Activated CD8-positive, alpha-beta memory T cell treated with anti-CD3 and anti-CD28 coated beads, Interleukin-2, amount 50 U/mL, for 1 hour (primary cell): ENCODE measurements around the gene HSH2D.
"Not testable (repeated sequence)": the region's sequence is repeated elsewhere in the genome, so short reads cannot be mapped to it uniquely, and the experiment has no call there.

Experiments used
- DNase-seq: peaks from one replicate; pipeline ENCODE4 v3.0.0-alpha.2; 2020; ENCODE audit errors: extremely low read depth

Gene HSH2D

DNA sequence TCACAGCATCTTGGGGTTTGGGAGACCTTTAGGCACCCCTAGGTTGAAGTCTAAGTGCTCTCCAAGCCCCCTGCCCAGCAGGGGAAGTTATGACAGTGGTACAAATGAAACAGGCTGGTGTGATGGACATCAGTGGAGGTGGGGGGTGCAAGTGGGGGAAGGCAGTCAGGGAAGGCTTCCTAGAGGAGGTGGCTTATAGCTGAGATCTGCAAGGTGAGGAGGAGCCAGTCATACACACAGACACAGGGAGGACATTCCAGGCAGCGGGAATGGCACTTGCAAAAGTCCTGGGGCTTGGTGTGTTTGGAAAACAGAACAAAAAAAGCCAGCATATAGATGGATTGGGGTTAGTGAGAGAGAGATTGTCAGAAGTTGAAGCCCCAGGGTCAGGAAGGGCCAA, 11.6 kb downstream of the HSH2D start:
- DNase-seq = no peak

DNA sequence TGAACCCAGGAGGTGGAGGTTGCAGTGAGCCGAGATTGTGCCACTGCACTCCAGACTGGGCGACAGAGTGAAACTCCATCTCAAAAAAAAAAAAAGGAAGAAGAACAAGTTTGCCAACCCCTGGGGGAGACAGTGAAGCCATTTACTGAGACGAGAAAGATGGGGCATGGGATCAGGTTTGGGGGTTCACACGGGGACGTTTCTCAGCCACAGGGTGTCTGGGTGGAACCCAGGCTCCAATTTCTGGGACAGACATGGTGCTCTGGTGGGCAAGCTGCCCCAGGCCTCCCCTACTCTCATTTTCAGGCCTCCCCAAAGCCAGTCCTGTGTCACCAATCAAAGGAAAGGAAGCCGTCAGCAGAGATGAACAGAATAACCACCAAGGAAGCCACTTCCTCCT, 13.4 kb downstream of the HSH2D start:
- DNase-seq = no peak

DNA sequence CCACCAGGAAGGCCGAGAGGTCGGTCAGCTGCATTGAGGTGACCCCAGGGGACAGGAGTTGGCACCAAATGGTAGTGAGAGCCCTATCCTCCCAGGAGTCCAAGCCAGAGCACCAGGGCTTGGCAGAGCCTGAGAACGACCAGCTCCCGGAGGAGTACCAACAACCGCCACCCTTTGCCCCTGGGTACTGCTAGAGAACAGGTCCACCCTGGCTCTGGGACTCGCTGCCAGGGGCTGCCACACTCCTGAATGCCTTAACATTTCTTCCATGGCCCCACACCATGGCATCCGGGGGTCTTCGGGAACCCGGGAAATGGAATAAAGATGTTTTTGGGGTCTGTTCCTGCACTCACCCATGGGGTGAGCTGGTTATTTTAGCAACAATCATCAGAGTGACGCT, 14.1 kb downstream of the HSH2D start:
- DNase-seq = no peak

DNA sequence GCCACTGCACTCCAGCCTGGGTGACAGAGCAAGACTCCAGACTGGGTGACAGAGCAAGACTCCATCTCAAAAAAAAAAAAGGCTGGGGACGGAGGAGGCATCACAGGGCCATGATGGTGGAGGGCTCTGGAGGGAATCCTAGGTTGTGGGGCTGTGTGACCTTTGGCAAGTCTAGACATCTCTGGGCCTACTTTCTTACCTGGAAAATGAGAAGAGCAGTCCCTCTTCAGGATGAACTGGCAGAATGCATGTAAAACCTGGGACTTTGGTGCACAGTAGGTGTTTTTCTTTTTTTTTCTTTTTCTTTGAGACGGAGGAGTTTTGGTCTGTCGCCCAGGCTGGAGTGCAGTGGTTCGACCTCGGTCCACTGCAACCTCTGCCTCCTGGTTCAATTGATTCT, 16.2 kb downstream of the HSH2D start:
- DNase-seq = no peak

DNA sequence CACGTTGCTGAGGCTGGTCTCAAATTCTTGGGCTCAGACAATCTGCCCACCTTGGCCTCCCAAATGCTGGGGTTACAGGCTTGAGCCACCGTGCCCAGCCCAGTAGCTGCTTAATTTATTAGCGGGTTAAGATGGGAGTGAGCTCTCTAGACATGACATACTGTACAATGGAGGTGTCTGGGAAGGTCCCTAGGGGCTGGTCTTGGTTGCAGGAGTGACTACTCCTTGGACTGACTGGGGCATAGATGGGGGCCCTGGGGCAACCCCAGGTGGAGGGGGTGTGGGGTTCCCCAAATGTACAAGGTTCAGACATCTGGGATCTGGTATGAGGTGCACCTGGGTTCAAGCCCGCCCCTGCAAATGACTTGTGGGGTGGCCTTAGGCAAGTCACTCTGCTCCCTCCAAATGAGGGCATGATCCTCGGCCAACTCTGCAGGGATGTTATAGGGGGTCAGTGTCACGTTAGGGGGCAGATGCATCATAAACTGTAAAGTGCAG, 17.0 kb downstream of the HSH2D start:
- no peak for DNase-seq

DNA sequence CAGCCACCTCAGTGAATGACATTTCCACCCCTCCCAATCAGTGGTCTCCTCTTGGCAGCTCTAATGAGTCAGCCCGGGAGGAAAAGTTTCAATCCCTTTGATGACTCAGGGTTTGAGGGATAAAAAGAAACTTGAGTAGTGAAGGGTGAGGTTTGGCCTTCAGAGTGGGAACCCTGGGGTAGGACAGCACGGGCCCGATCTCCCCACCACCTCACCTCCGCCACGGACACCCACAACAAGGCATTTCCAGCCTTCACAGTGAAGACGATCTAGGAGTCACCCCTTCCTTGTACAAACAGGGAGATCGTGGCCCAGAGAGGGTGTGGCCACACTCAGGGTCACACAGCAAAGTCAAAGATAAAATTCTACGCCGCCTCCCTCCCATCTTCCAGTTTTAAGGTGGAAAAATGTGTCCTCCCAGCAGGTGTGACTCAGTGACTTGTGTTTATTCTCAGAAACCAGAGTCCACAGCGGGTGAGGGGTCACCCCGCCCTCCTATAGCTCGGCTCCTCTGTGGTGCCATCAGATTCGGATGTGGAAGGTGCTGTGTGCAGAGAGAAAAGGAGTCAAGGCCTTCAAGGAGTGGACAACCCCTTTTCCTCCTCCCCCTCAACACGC, 17.6 kb downstream of the HSH2D start:
- no peak for DNase-seq

DNA sequence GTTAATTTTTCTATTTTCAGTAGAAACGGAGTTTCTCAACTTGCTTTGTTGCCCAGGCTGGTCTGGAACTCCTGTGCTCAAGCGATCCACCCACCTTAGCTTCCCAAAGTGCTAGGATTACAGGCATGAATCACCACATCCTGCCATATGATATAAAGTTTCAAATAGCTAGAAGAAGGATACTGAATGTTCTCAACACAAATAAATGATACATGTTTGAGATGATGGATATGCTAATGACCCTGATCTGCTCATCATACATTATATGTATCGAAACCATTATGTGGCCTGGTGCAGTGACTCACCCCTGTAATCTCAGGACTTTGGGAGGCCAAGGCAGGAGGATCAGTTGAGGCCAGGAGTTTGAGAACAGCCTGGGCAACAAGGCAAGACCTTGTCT, 18.4 kb downstream of the HSH2D start:
- no peak for DNase-seq

DNA sequence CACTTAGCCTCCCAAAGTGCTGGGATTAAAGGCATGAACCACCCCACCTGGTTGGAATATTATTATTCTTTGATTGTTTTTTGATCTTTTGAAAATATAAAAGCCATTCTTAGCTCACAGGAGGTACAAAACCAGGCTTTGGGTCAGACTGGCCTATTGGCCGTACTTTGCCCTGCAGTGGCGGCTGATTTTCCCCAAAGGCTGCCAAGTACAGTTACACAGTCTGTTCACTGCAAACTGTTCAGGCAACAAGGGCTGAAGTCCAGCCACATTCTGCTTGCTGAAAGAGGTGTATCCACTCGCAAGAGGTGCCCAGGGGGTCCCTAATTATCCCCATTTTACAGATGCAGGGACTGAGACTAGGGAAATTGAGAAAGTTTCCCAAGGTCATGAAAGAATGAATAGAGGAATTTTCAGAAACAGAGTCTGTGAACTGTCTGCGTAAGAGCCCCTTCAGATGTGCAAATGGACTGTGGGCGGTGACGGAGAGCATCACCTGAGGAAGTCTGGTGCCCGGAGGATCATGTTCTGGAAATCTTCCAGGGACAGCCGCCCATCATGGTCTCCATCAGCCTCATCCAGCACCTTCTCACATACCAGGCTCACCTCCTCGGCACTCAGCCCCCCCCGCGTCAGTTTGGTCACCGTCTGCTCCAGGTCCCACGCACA, 20.9 kb downstream of the HSH2D start:
- no peak for DNase-seq

DNA sequence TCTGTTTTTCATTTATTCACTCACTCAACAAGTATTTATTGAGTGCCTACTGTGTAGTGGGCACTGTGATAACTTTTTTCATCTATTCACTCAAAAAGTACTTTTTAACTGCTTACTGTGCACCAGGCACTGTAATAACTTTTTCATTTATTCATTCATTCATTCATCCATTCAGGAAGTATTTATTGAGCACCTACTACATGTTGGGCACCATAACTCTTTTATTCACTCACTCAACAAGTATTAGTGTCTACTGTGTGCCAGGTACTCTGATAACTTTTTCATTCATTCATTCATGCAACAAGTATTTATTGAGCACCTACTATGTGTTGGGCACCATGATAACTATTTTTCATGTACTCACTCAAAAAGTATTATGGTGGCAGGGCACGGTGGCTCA, 22.9 kb downstream of the HSH2D start:
- no peak for DNase-seq

DNA sequence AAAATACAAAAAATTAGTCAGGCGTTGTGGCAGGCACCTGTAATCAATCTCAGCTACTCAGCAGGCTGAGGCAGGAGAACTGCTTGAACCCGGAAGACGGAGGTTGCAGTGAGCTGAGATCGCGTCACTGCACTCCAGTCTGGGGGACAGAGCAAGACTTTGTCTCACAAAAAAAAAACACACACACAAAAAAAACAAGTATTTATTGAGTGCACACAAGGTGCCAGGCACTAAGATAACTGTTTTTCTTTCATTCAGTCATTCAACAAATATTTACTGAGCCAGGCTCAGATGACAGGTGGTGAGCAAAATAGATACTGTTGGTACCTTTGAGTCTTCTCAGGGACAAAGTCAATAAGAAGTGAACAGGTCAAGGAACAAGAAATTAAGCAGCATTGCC, 23.6 kb downstream of the HSH2D start:
- no peak for DNase-seq

DNA sequence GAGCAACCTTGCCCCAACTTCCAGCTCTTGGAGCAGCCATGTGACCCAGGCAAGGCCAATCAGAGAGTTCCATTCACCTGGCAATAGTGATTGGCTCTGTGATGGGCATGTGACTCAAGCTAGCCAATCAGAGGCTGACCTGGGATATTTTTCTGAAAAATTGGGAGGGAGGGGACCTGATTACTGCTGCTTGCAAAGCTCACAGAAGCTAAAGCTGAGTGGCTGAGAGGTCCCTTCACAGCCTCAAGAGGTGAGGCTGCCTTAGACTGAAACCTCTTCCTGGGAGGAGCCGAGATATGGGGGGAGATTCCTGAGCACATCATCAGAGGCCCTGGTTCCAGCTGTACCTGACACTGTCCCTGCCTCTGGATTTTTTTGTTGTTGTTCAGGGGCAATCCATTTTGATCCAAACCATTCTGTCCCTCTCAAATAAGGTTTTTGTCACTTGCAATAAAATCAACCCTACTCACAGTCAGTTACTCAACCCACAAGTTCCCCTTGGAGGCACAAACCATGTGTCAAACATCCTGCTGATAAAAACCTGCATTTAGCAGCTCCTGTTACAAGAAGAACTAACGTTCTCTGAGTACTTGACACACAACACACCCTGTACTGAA, 25.1 kb downstream of the HSH2D start:
- no peak for DNase-seq

DNA sequence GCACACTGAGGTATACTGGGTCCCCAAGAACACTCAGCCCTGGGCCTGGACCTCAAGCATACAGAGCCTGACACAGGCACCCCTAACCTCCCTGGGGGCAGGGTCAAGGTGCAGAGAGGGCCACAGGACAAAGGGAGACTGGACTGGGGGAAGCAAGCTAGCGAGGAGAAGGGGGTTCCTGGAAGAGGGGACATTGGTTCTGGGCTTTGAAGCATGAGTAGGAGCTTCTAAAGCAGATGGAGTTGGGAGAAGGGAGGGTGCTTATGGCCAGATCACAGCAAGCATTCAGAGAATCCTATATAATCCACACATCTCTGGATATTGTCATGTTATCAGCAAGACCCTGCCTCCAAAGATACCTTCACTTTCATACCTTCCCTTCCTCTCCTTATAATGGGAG, 26.6 kb downstream of the HSH2D start:
- DNase-seq = no peak

DNA sequence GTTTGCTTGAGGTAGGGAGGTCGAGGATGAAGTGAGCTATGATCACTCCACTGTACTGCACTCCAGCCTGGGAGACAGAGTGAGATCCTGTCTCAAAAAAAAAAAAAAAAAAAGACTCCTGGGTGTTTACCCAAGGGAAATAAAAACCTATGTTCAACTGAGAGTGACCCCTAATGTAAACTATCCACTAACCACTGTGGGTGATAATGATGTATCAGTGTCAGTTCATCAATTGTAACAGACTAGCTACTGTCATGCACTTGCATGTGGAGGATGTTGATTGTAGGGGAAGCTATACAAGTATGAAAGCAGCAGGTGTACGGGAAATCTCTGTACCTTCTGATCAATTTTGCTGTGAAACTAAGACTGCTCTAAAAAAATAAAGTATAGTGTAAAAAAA, 32.5 kb downstream of the HSH2D start:
- no peak for DNase-seq

DNA sequence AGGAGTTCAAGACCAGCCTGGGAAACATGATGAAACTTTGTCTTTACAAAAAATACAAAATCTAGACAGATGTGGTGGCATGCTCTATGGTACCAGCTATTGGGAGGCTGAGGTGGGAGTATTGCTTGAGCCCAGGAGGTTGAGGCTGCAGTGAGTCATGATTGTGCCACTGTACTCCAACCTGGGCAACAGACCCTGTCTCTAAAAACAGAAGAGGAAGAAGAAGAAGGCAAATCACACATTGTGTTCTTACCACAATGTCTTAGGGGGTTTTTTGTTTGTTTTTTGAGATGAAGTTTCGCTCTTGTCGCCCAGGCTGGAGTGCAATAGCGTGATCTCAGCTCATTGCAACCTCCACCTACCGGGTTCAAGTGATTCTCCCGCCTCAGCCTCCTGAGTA, 35.4 kb downstream of the HSH2D start:
- DNase-seq = not testable (repeated sequence)

DNA sequence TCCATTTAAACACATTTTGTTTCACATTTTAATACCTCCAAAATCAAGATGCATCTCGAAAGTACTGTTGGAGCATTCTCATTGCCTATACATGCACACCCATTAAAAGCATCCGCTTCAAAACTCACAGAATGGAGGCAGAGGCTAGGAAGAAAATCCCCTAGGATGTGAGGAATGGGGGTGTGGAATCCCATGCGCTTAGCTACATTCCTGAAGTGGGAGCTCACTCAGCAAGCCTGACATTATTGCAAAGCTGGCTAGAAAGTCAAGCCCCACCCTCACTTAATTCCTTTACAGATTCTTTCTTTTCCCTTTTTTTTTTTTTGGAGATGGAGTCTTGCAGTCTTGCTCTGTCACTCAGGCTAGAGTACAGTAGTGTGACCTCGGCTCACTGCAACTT, 37.1 kb downstream of the HSH2D start:
- no peak for DNase-seq

DNA sequence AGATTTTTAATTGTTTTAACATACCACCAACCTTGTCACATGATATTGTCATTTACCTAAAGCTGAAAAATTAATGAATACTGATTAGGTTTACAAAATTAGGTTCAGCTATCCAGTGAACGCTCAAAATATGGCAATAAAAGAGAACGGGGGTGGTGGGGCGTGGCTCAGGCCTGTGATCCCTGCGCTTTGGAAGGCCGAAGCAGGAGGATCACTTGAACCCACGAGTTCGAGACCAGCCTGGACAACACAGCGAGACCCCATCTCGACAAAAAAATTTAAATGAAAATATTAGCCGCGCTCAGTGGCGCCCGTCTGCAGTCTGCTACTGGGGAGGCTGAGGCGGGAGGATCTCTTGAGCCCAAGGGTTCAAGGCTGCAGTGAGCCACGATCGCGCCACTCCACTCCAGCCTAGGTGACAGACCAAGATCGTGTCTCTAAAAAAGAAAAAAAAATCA, 41.2 kb downstream of the HSH2D start:
- DNase-seq = no peak

DNA sequence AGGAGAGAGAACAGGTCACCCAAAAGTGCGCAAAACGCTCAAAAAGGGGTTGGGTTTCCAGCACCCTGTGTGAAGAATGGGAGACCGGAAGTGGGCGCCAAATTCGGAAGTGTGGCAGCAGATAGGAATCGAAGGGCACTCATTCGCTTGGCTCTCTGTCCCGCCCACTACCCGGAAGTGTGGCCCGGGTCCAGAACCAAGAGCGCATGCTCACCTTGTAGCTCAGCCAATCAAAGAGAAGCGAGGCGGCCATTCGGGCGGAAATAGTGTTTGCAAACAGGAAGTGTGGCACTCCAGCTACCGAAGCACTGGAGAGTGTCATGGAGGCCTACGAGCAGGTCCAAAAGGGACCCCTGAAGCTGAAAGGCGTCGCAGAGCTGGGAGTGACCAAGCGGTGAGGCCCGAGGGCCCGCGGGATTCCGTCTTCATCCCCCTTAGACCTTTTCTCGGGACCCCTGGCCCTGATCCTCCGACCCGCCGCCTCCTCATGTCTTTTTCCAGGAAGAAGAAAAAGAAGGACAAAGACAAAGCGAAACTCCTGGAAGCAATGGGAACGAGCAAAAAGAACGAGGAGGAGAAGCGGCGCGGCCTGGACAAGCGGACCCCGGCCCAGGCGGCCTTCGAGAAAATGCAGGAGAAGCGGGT, 41.8 kb downstream of the HSH2D start, which contains the start of gene FAM32A:
Gene FAM32A, plus strand, starts transcription at position 288 of the 645 bp plus-strand sequence. Its CDS starts 33 bp downstream, at position 321.
- DNase-seq = peak; percentile 98

DNA sequence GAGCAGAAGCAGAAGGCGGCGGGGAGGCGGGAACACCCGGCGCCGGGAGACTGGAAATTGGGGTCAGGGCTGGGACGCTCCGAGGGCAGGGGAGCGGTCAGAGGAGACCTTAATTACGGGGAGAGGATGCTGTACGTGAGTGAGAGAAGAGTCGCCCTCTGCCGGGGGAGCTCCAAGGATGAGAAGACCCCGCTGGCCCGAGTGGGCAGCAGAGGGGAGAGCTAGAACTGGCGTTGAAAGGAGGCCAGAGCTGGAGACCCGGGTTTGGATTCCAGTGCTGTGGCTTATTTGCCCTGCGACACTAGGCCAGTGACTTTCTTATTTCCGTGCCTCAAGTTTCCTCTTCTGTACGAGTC, 42.3 kb downstream of the HSH2D start:
- no peak for DNase-seq

DNA sequence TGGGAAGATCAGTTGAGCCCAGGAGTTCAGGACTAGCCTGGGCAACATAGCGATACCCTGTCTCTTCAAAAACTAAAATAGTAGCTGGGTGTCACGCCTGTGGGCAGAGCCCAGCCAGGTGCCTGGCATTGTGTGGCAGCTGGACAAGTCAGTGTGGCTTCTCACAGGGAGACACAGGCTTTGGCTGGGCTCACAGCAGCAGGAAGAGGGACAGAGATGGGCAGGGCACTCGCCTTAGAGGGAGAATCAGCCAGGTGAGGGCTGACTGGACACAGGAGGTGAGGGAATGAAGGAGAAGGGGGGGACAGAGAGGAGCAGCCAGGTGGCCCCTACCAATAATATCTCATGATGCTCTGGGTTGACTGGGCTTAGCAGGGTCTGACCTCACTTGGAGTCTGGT, 45.0 kb downstream of the HSH2D start:
- DNase-seq = no peak

DNA sequence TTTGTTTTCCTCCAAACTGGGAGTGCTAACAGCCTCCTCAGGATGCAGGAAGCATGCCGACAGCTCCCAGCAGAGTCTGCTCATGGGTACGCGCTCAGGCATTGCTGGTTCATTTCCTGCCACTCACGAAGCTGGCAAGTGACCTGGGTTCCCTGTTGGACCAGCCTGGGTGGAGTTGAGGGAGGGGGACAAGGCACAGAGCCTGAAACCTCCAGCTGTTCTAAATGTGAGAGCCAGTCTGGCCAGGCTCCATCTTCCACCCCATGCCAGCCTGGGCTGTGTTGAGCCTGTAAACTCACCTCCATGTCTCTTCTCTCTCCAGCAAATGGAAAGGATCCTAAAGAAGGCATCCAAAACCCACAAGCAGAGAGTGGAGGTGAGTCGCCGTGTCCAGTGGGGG, 46.7 kb downstream of the HSH2D start:
- no peak for DNase-seq

DNA sequence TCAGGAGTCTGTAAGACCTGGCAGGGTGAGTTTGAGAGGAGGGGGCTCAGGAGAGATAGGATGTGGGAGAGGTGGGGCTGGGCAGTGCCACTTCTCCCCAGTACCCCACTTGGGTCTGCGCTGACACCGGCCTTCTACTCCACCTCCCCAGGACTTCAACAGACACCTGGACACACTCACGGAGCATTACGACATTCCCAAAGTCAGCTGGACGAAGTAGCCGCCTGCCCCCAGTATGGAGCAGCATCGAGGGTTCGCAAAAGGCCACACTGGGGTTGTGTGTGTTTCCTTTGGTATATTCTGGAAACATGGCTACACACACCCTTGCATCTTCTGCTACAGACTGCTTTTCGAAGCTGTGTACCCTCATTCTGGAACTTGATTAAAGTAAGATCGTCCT, 47.3 kb downstream of the HSH2D start:
- DNase-seq = no peak

DNA sequence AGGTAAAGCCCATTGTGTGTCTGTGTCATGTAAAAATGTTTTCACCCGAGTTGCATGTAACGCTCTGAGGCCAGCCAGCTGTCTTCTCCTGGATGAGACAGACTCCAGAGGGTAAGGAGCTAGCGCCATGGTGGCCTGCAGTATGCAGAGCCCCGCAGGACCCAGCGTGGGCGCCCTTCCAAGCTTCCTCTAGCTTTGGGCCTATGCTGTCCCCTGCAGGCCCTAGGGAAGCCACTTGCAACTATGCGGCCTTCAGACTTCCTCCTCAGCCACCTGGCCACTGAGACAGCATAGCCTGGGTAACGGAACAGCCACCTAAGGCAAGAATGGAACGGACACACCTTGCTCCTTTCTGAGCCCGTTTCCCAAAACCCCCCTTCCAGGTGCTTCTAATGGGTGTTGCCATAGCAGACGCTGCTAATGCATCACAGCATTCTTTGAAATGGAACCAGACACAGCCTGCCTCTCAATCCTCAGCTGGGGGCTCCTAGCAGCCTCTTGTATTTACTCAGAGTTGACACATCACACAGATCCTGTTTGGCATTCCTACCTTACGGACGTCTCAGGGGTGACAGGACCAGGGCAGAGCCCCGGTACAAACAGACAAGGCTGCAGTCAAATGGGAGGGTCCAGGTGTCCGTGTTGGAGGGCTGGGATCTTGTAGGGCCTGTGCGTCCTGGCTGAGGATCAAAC, 47.9 kb downstream of the HSH2D start:
- no peak for DNase-seq
